OCI-LY3 (cell line): ENCODE results near the gene GABPA.
A peak's percentile ranks its signal among the peaks of the same experiment; 100 is the strongest.

Source experiments
- H2AFZ ChIP-seq: fragments of 200-600, 300-600 bp; shearing (Covaris generic); 2 replicates; pipeline ENCODE4 v1.6.0; 2014; ENCODE audit warnings: antibody characterized with exemption, low read depth, low read length
- H3K27ac ChIP-seq: fragments of 200-600, 300-600 bp; sonication (generic); 2 replicates; pipeline ENCODE4 v1.5.1; 2014; ENCODE audit warnings: mild to moderate bottlenecking, low read length, moderate library complexity, mixed read lengths
- H3K27me3 ChIP-seq: fragments of 200-600, 300-600 bp; sonication (generic); 2 replicates; pipeline ENCODE4 v1.6.1; 2014; ENCODE audit warnings: low read depth, low read length, mixed read lengths
- H3K36me3 ChIP-seq: fragments of 200-600, 300-600 bp; sonication (generic); replicated peaks from 2 replicates; pipeline ENCODE3; 2014; ENCODE audit warnings: low read depth, low read length, mixed read lengths
- H3K4me1 ChIP-seq: fragments of 300-600, 200-600 bp; sonication (generic); 2 replicates; pipeline ENCODE4 v1.6.1; 2014; ENCODE audit warnings: low read length, mixed read lengths
- H3K4me2 ChIP-seq: fragments of 200-600, 300-600 bp; sonication (generic); 2 replicates; pipeline ENCODE4 v1.6.1; 2014; ENCODE audit warnings: low read length, mixed read lengths
- H3K4me3 ChIP-seq: fragments of 300-600, 200-600 bp; sonication (generic); 2 replicates; pipeline ENCODE4 v1.5.1; 2014; ENCODE audit warnings: antibody characterized with exemption, mild to moderate bottlenecking, low read length, moderate library complexity
- H3K79me2 ChIP-seq: fragments of 300-600, 200-600 bp; shearing (Covaris generic); 2 replicates; pipeline ENCODE4 v1.6.1; 2014; ENCODE audit warnings: mild to moderate bottlenecking, low read length, mixed read lengths
- H3K9ac ChIP-seq: fragments of 300-600, 200-600 bp; shearing (Covaris generic); 2 replicates; pipeline ENCODE4 v1.6.0; 2014; ENCODE audit warnings: mild to moderate bottlenecking, low read length, moderate library complexity
- H3K9me3 ChIP-seq: fragments of 200-600, 300-600 bp; shearing (Covaris generic); 2 replicates; pipeline ENCODE4 v1.6.1; 2014; ENCODE audit warnings: low read length, mixed read lengths; ENCODE audit not compliant: insufficient read depth
- H4K20me1 ChIP-seq: fragments of 200-600, 300-600 bp; sonication (generic); 2 replicates; pipeline ENCODE4 v1.6.1; 2016; ENCODE audit warnings: low read length, mixed read lengths; ENCODE audit not compliant: insufficient read depth
- CTCF ChIP-seq: fragments of 200-600, 300-600 bp; sonication (generic); IDR thresholded peaks from 2 replicates; pipeline ENCODE4 v1.5.1; 2014; ENCODE audit warnings: antibody characterized with exemption, low read length, low read depth
- EZH2phosphoT487 ChIP-seq: fragments of 200-600 bp; shearing (Covaris generic); IDR thresholded peaks from 2 replicates; pipeline ENCODE4 v1.6.1; 2018; ENCODE audit warnings: antibody characterized with exemption, mixed run types, low read depth

GABPA gene

GRCh38 chr21:25790878-25791204 is 56.1 kb downstream of the GABPA start:
- Histone ChIP-seq H3K9me3 (no peaks in the 10 kb centered on the region), H3K36me3 (no peaks in the 10 kb centered on the region), H3K4me2 (peak overlapping the region; percentile 99), H3K9ac (peak overlapping the region; percentile 60), H3K4me3 (peak overlapping the region; percentile 72), H4K20me1 (no peaks in the 10 kb centered on the region), H2AFZ (peak overlapping the region; percentile 100), H3K27ac (peak overlapping the region; percentile 46), H3K27me3 (no peaks in the 10 kb centered on the region), H3K4me1 (peaks cover 7% of the 10 kb centered on the region), H3K79me2 (no peaks in the 10 kb centered on the region)
- TF ChIP-seq CTCF (no peak), EZH2phosphoT487 (no peak)

- no peak for TF ChIP-seq EZH2phosphoT487
- no peak for TF ChIP-seq CTCF
- no peak overlapping the region for H3K4me3 ChIP-seq
- no peak overlapping the region for H3K4me2 ChIP-seq
- no peak overlapping the region for H3K27ac ChIP-seq
- no peaks in the 10 kb centered on the region for H3K9me3 ChIP-seq
- H3K4me1 ChIP-seq, result peaks cover 7% of the 10 kb centered on the region
- no peaks in the 10 kb centered on the region for H3K79me2 ChIP-seq
- no peaks in the 10 kb centered on the region for H4K20me1 ChIP-seq
- peak overlapping the region; percentile 100; the same call in 1 of the 2 replicates for H2AFZ ChIP-seq
- no peak overlapping the region for H3K9ac ChIP-seq
- H3K27me3 ChIP-seq, result no peaks in the 10 kb centered on the region
- no peaks in the 10 kb centered on the region for H3K36me3 ChIP-seq
Observed at GRCh38 chr21:25791319-25791718, 56.5 kb downstream of the GABPA start.

GRCh38 chr21:25801217-25802014 is 66.6 kb downstream of the GABPA start:
- H3K4me2 ChIP-seq, result peak overlapping the region; percentile 48

More at GRCh38 chr21:25801217-25802014, 66.6 kb downstream of the GABPA start:
- Histone ChIP-seq H4K20me1 (no peaks in the 10 kb centered on the region), H3K4me1 (peaks cover 2% of the 10 kb centered on the region; the same call in 1 of the 2 replicates), H2AFZ (peak overlapping the region; percentile 62; the same call in 1 of the 2 replicates), H3K4me3 (0 out of 2 replicates have a peak overlapping the region, but pooled peaks have one; percentile 30), H3K9me3 (no peaks in the 10 kb centered on the region), H3K27me3 (no peaks in the 10 kb centered on the region), H3K27ac (no peak overlapping the region), H3K79me2 (no peaks in the 10 kb centered on the region), H3K36me3 (no peaks in the 10 kb centered on the region), H3K9ac (peak overlapping the region; percentile 10; the same call in 1 of the 2 replicates)
- TF ChIP-seq CTCF (peak; percentile 93), EZH2phosphoT487 (no peak)
